HG03457 (cell line): ENCODE measurements around the gene DPY19L2.
"Not testable (repeated sequence)": the region's sequence is repeated elsewhere in the genome, so short reads cannot be mapped to it uniquely, and the experiment has no call there.

Experiments used
- ATAC-seq: cut with Tn5 transposase; IDR thresholded peaks from one replicate; pipeline ENCODE4 v1.9.1; 2021; ENCODE audit warnings: moderate number of reproducible peaks; ENCODE audit not compliant: unreplicated experiment

DPY19L2 gene

GRCh38 chr12:63537838-63538237 is 130.5 kb downstream of the DPY19L2 start:
- ATAC-seq, result not testable (repeated sequence)

- not testable (repeated sequence) for ATAC-seq
Observed at GRCh38 chr12:63529641-63530040, 138.7 kb downstream of the DPY19L2 start.

- no peak for ATAC-seq
Observed at GRCh38 chr12:63525831-63526230, 142.5 kb downstream of the DPY19L2 start.

- ATAC-seq, result no peak
Observed at GRCh38 chr12:63521706-63522105, 146.6 kb downstream of the DPY19L2 start.
